H9 (cell line): ENCODE measurements around the gene ATG2A. TPM values are rescaled to one million over a fixed set of nuclear protein-coding genes. Genes with fewer than 3 reads are reported as not detected.

Experiments used
- DNase-seq: peaks from one replicate; pipeline ENCODE4 v3.0.0-alpha.2; 2017
- H2AFZ ChIP-seq: one replicate; pipeline ENCODE4 v1.6.1; 2013; ENCODE audit warnings: mild to moderate bottlenecking, low read length, control low read depth, moderate library complexity
- H2AK5ac ChIP-seq: 2 replicates; pipeline ENCODE4 v1.6.1; 2013; ENCODE audit warnings: low read length, control low read depth, mixed read lengths; ENCODE audit not compliant: insufficient read length
- H2BK120ac ChIP-seq: one replicate; pipeline ENCODE4 v1.6.1; 2013; ENCODE audit warnings: low read depth, mild to moderate bottlenecking, low read length, control low read depth, inconsistent platforms; ENCODE audit not compliant: poor library complexity, severe bottlenecking
- H2BK12ac ChIP-seq: 2 replicates; pipeline ENCODE4 v1.6.1; 2013; ENCODE audit warnings: low read length, control low read depth, mixed read lengths, low read depth; ENCODE audit not compliant: insufficient read length
- H2BK15ac ChIP-seq: 2 replicates; pipeline ENCODE4 v1.6.1; 2013; ENCODE audit warnings: low read depth, low read length, control low read depth
- H2BK20ac ChIP-seq: one replicate; pipeline ENCODE4 v1.6.1; 2013; ENCODE audit warnings: low read depth, mild to moderate bottlenecking, low read length, control low read depth, inconsistent platforms; ENCODE audit not compliant: poor library complexity, severe bottlenecking
- H2BK5ac ChIP-seq: 2 replicates; pipeline ENCODE4 v1.6.1; 2013; ENCODE audit warnings: low read length, control low read depth, mixed read lengths; ENCODE audit not compliant: insufficient read length
- H3K14ac ChIP-seq: 2 replicates; pipeline ENCODE4 v1.6.1; 2013; ENCODE audit warnings: low read length, control low read depth; ENCODE audit not compliant: insufficient read depth
- H3K18ac ChIP-seq: 2 replicates; pipeline ENCODE4 v1.6.1; 2013; ENCODE audit warnings: low read depth, mild to moderate bottlenecking, mixed read lengths, low read length, control low read depth; ENCODE audit not compliant: insufficient read length
- H3K23ac ChIP-seq: 2 replicates; pipeline ENCODE4 v1.6.1; 2013; ENCODE audit warnings: low read length, control low read depth, mixed read lengths, low read depth; ENCODE audit not compliant: insufficient read length
- H3K23me2 ChIP-seq: 2 replicates; pipeline ENCODE4 v1.6.1; 2013; ENCODE audit warnings: low read depth, mild to moderate bottlenecking, mixed read lengths, low read length, control low read depth; ENCODE audit not compliant: insufficient read length, poor library complexity, severe bottlenecking
- H3K27ac ChIP-seq: 2 replicates; pipeline ENCODE4 v1.5.1; 2013; ENCODE audit warnings: low read length, control low read depth, mixed read lengths, low read depth; ENCODE audit not compliant: insufficient read length
- H3K27me3 ChIP-seq: 2 replicates; pipeline ENCODE4 v1.6.1; 2013; ENCODE audit warnings: low read length, control low read depth, inconsistent platforms; ENCODE audit not compliant: insufficient read depth
- H3K4ac ChIP-seq: 2 replicates; pipeline ENCODE4 v1.6.1; 2013; ENCODE audit warnings: low read depth, mild to moderate bottlenecking, control low read depth, inconsistent platforms, low read length, moderate library complexity
- H3K4me1 ChIP-seq: 2 replicates; pipeline ENCODE4 v1.6.1; 2013; ENCODE audit warnings: low read length, control low read depth, inconsistent platforms; ENCODE audit not compliant: insufficient read depth
- H3K4me2 ChIP-seq: 2 replicates; pipeline ENCODE4 v1.6.1; 2013; ENCODE audit warnings: low read length, control low read depth, mixed read lengths; ENCODE audit not compliant: insufficient read length, insufficient read depth
- H3K56ac ChIP-seq: 2 replicates; pipeline ENCODE4 v1.6.1; 2013; ENCODE audit warnings: low read depth, mild to moderate bottlenecking, mixed read lengths, low read length, control low read depth; ENCODE audit not compliant: insufficient read length
- H3K79me1 ChIP-seq: 2 replicates; pipeline ENCODE4 v1.6.1; 2013; ENCODE audit warnings: low read depth, mild to moderate bottlenecking, moderate library complexity, low read length, control low read depth, inconsistent platforms; ENCODE audit not compliant: insufficient read depth, poor library complexity, severe bottlenecking
- H3K79me2 ChIP-seq: 2 replicates; pipeline ENCODE4 v1.6.1; 2013; ENCODE audit warnings: low read length, control low read depth, inconsistent platforms; ENCODE audit not compliant: insufficient read depth
- H3K9ac ChIP-seq: 2 replicates; pipeline ENCODE4 v1.6.1; 2013; ENCODE audit warnings: low read length, control low read depth, mixed read lengths; ENCODE audit not compliant: insufficient read length; ENCODE audit errors: extremely low read depth
- H3K9me3 ChIP-seq: one replicate; pipeline ENCODE4 v1.6.1; 2013; ENCODE audit warnings: low read depth, low read length, inconsistent platforms; ENCODE audit not compliant: control insufficient read depth
- H3T11ph ChIP-seq: one replicate; pipeline ENCODE4 v1.6.1; 2013; ENCODE audit warnings: mild to moderate bottlenecking, low read length, control low read depth, inconsistent platforms
- H4K20me1 ChIP-seq: one replicate; pipeline ENCODE4 v1.6.1; 2013; ENCODE audit not compliant: control insufficient read depth, insufficient read length, insufficient read depth
- H4K5ac ChIP-seq: 2 replicates; pipeline ENCODE4 v1.6.1; 2013; ENCODE audit warnings: low read depth, mild to moderate bottlenecking, mixed read lengths, low read length, control low read depth; ENCODE audit not compliant: insufficient read length
- H4K8ac ChIP-seq: replicated peaks from 2 replicates; pipeline ENCODE4 v1.6.1; 2013; ENCODE audit warnings: low read length, control low read depth, mixed read lengths, low read depth; ENCODE audit not compliant: insufficient read length
- H4K91ac ChIP-seq: 2 replicates; pipeline ENCODE4 v1.6.1; 2013; ENCODE audit warnings: low read depth, mild to moderate bottlenecking, moderate library complexity, mixed read lengths, low read length, control low read depth; ENCODE audit not compliant: insufficient read length
- H3K27ac Mint-ChIP-seq, 3 experiments: 2 replicates in 2 of 3; 3 replicates in 1 of 3; pipeline ENCODE4 v1.8.0; 2020 to 2021; ENCODE audit warnings: mixed read lengths in 3 of 3, mild to moderate bottlenecking in 1 of 3, moderate library complexity in 1 of 3
- H3K27me3 Mint-ChIP-seq: 2 replicates; pipeline ENCODE4 v1.8.0; 2021; ENCODE audit warnings: low read depth, mild to moderate bottlenecking, moderate library complexity, mixed read lengths
- H3K36me3 Mint-ChIP-seq, 3 experiments: 2 replicates in 2 of 3; 3 replicates in 1 of 3; pipeline ENCODE4 v1.8.0; 2020 to 2021; ENCODE audit warnings: low read depth in 3 of 3, mixed read lengths in 3 of 3; ENCODE audit not compliant: insufficient read depth in 1 of 3
- H3K4me1 Mint-ChIP-seq, 2 experiments: 2 replicates each; pipeline ENCODE4 v1.8.0; 2020; ENCODE audit warnings: mixed read lengths in 2 of 2
- H3K4me3 Mint-ChIP-seq, 2 experiments: 2 replicates in 1 of 2; 3 replicates in 1 of 2; pipeline ENCODE4 v1.8.0; 2020 to 2021; ENCODE audit warnings: mild to moderate bottlenecking in 2 of 2, mixed read lengths in 2 of 2, moderate library complexity in 1 of 2
- H3K9me3 Mint-ChIP-seq, 2 experiments: 2 replicates in 1 of 2; 3 replicates in 1 of 2; pipeline ENCODE4 v1.8.0; 2020; ENCODE audit warnings: mild to moderate bottlenecking in 2 of 2, mixed read lengths in 2 of 2, moderate library complexity in 1 of 2
- WGBS: extraction: QIAGEN DNeasy Blood & Tissue Kit; methylation state at CpG from one replicate; pipeline ENCODE4 v1.1.7; 2013; ENCODE audit warnings: missing lambda C conversion rate, low lambda C conversion rate, mixed read lengths; ENCODE audit not compliant: insufficient read length; ENCODE audit errors: extremely low coverage; 5-methylcytosine and 5-hydroxymethylcytosine counted together
- total RNA-seq: library from RNA; stranded (reverse); gene quantifications from 2 replicates; pipeline ENCODE4 v1.2.1, GENCODE V29; 2021
- TF ChIP-seq, protein P1 (sequence below): fragments of 200-600 bp; sonication (generic); conservative IDR thresholded peaks from 3 replicates; pipeline ENCODE4 v1.8.0; 2021; ENCODE audit warnings: antibody characterized with exemption, mild to moderate bottlenecking

ATG2A gene
- total RNA-seq, 1 experiment from 2014 or later, result 21.3 TPM

DNA sequence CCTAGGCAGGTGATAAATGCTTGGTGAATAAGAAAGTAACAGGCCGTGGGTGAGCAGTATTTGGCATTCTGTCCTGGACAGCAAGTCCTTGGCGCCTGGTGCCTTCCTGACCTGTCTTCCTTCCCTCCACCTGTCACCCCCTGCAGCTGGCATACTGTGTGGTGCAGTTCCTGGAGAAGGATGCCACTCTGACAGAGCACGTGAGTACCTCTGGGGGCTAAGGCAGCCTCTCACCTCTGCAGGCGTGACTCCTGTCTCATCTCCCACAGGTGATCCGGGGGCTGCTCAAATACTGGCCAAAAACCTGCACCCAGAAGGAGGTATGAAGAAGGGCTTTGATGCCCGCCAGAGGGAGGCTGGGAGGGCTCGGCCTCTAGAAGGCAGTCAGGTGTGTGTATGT lies 14.3 kb upstream of the ATG2A start:
- Mint-ChIP-seq H3K27me3 (peaks cover 4% of the 10 kb centered on the region), H3K4me1 (peaks cover 15 to 30% of the 10 kb centered on the region in 2 experiments), H3K9me3 (no peaks in the 10 kb centered on the region), H3K27ac (no peak overlapping the region), H3K36me3 (peaks cover 0 to 4% (median 0%) of the 10 kb centered on the region in 3 experiments; a peak in 2 of 7 replicates), H3K4me3 (no peak overlapping the region)
- H2AFZ ChIP-seq, result no peak overlapping the region
- no peak overlapping the region for H3K14ac ChIP-seq
- H3K4me2 ChIP-seq, result no peak overlapping the region
- no peak overlapping the region for H2BK120ac ChIP-seq
- no peak overlapping the region for H4K8ac ChIP-seq
- H3K27me3 ChIP-seq, result no peaks in the 10 kb centered on the region
- peaks cover 4% of the 10 kb centered on the region for H3K23me2 ChIP-seq
- H3K27ac ChIP-seq, result no peak overlapping the region
- no peak overlapping the region for H2BK12ac ChIP-seq
- H3T11ph ChIP-seq, result no peak overlapping the region
- no peak overlapping the region for H4K91ac ChIP-seq
- TF ChIP-seq, protein P1, sequence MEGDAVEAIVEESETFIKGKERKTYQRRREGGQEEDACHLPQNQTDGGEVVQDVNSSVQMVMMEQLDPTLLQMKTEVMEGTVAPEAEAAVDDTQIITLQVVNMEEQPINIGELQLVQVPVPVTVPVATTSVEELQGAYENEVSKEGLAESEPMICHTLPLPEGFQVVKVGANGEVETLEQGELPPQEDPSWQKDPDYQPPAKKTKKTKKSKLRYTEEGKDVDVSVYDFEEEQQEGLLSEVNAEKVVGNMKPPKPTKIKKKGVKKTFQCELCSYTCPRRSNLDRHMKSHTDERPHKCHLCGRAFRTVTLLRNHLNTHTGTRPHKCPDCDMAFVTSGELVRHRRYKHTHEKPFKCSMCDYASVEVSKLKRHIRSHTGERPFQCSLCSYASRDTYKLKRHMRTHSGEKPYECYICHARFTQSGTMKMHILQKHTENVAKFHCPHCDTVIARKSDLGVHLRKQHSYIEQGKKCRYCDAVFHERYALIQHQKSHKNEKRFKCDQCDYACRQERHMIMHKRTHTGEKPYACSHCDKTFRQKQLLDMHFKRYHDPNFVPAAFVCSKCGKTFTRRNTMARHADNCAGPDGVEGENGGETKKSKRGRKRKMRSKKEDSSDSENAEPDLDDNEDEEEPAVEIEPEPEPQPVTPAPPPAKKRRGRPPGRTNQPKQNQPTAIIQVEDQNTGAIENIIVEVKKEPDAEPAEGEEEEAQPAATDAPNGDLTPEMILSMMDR, result no peak
- no peak overlapping the region for H2BK5ac ChIP-seq
- no CpG with 5 or more reads among the region's 7 CpGs for WGBS
- H3K4ac ChIP-seq, result no peak overlapping the region
- H3K79me1 ChIP-seq, result no peaks in the 10 kb centered on the region
- H2BK15ac ChIP-seq, result no peak overlapping the region
- no peaks in the 10 kb centered on the region for H3K9me3 ChIP-seq
- peaks cover 7% of the 10 kb centered on the region; the same call in 1 of the 2 replicates for H3K4me1 ChIP-seq
- no peak overlapping the region for H2AK5ac ChIP-seq
- no peak overlapping the region for H3K23ac ChIP-seq
- no peak overlapping the region for H3K9ac ChIP-seq
- no peak overlapping the region for H3K18ac ChIP-seq
- H4K20me1 ChIP-seq, result no peaks in the 10 kb centered on the region
- no peaks in the 10 kb centered on the region for H3K79me2 ChIP-seq
- no peak overlapping the region for H2BK20ac ChIP-seq
- no peak overlapping the region for H3K56ac ChIP-seq
- no peak overlapping the region for H4K5ac ChIP-seq
- DNase-seq, result no peak
